ENCODE data around the gene BMP6.

DNA sequence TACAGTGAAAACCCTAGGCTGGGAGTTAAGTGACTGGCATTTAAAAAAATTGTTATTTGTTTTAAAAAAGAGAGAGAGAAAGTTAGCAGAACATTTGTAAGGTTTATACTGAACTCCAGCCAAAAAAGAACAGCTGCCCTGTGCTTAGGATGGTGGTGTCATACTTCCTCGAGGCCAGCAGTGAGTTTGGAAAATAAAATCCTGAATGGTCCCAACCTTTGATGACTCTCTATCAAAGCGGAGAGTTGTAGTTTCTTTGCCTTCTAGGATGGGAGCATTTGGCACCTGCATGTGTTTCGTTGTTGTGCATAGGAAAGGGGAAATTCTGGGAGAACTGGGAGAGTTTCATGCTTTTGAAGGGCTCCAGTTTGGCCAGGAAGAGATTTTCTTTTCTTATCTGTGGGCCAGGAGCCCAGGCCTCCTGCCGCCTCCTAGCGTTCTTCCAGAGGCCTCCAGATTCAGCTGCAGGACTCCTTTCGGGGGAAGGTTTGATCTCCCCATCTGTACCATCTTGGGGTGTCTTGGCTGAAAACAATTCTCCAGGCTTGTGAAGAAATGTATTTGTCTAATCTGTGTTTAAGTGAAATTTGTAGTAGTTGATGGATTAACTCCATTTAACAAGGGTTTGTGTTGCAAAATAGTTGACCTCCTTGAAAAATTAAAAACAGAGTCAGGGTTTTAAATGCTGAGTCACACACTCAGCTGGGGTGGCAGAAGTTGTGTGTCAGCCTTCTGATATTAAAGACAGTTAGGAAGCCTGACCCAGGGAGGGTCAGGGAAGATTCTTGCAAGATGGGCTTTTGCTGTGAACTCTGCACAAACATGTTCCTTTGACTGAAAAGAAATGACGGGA, 121.3 kb downstream of the BMP6 start:
- TF ChIP-seq POLR2AphosphoS5 (IDR thresholded peaks at IDR 0.05; ENCODE audit: low read depth) = no peak
- TF ChIP-seq, protein P1, sequence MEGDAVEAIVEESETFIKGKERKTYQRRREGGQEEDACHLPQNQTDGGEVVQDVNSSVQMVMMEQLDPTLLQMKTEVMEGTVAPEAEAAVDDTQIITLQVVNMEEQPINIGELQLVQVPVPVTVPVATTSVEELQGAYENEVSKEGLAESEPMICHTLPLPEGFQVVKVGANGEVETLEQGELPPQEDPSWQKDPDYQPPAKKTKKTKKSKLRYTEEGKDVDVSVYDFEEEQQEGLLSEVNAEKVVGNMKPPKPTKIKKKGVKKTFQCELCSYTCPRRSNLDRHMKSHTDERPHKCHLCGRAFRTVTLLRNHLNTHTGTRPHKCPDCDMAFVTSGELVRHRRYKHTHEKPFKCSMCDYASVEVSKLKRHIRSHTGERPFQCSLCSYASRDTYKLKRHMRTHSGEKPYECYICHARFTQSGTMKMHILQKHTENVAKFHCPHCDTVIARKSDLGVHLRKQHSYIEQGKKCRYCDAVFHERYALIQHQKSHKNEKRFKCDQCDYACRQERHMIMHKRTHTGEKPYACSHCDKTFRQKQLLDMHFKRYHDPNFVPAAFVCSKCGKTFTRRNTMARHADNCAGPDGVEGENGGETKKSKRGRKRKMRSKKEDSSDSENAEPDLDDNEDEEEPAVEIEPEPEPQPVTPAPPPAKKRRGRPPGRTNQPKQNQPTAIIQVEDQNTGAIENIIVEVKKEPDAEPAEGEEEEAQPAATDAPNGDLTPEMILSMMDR (conservative IDR thresholded peaks at IDR 0.05; ENCODE audit: low read depth in 2 of 2) = peak; percentile 36 to 45
- no peak for TF ChIP-seq CREB1 (CRISPR knock-in tag; IDR thresholded peaks at IDR 0.05; ENCODE audit: low read depth)
- TF ChIP-seq EZH2 (IDR thresholded peaks at IDR 0.05; ENCODE audit: low read depth, unreplicated experiment) = no peak
- TF ChIP-seq, protein P2, sequence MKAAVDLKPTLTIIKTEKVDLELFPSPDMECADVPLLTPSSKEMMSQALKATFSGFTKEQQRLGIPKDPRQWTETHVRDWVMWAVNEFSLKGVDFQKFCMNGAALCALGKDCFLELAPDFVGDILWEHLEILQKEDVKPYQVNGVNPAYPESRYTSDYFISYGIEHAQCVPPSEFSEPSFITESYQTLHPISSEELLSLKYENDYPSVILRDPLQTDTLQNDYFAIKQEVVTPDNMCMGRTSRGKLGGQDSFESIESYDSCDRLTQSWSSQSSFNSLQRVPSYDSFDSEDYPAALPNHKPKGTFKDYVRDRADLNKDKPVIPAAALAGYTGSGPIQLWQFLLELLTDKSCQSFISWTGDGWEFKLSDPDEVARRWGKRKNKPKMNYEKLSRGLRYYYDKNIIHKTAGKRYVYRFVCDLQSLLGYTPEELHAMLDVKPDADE (IDR thresholded peaks at IDR 0.05) = no peak
